Stimulated activated CD4-positive, alpha-beta T cell treated with anti-CD3 and anti-CD28 coated beads, Interleukin-12 subunit alpha, Interleukin-12 subunit beta, amount 100 ng/mL, for 4 hours (primary cell): ENCODE measurements around the gene ELK4.

Experiments
- DNase-seq: peaks from one replicate; pipeline ENCODE4 v3.0.0-alpha.2; 2020

Gene ELK4

DNA sequence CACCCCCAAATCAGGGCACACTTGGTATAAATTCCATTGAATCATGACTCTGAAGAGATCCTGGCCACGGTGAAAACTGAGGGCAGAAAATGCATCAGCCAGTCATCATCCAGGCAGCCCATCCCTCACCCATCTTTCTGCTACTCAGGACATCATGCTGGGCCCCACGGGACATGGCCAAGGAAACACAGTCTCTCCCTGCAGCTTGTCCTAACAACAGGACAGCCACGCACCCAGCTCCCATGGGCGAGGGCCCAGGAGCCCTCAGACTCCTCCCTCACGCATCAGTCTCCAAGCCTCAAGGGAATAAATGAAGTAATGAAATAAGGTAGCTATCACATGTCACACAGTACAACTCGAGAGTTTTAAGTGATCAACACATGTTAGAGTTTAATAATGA is 37.8 kb downstream of the ELK4 start:
- no peak for DNase-seq

DNA sequence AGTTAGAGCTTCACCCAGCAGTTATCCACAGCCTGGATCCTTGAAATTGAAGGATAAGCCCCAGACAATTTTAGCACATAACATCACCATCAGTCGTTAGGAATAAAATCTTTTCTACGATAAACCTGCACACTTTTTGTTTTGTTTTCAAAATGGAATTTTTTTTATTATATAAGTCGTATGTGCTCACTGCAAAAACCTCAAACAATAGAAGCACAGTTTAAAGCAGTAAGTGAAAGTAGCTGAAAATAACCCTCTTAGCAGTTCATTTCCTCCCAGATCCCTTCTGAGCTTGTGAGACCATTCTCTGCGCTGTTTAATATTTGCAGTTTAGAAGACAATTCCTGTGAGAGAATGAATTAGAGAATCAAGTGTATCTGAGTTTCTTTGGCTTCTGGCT is 38.3 kb downstream of the ELK4 start:
- no peak for DNase-seq

GRCh38 chr1:205592443-205593003 is 39.3 kb downstream of the ELK4 start:
- DNase-seq: no peak

- peak; percentile 90 for DNase-seq
These were observed 40.1 kb downstream of the ELK4 start for GRCh38 chr1:205591522-205592351.

GRCh38 chr1:205590777-205591513 is 40.9 kb downstream of the ELK4 start:
- no peak for DNase-seq

- no peak for DNase-seq
These were observed 41.4 kb downstream of the ELK4 start for GRCh38 chr1:205590457-205590768.

GRCh38 chr1:205589618-205590456 is 42.0 kb downstream of the ELK4 start:
- no peak for DNase-seq

DNA sequence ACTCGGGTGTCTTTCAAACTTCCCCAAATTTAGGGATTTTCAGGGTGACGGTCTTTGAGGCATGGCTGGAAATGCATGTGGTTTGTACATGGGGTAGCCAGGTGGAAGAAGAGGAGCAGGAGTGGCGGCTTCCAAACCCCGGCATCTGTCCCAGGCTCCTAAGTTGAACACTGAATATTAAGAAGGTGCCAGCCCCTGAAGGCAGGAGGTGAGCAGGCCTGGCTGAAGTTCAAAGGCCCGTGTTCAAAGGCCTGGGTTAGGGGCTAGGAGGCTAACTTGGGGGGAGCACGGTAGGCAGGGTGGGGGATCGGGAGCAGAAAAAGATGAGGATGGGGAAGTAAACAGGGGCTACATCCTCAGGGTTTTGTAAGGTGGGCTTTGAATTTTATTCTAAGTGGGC is 42.8 kb downstream of the ELK4 start:
- DNase-seq: no peak

GRCh38 chr1:205588636-205589035 is 43.2 kb downstream of the ELK4 start:
- no peak for DNase-seq

- DNase-seq: no peak
These were observed 44.2 kb downstream of the ELK4 start for GRCh38 chr1:205587581-205587980.

DNA sequence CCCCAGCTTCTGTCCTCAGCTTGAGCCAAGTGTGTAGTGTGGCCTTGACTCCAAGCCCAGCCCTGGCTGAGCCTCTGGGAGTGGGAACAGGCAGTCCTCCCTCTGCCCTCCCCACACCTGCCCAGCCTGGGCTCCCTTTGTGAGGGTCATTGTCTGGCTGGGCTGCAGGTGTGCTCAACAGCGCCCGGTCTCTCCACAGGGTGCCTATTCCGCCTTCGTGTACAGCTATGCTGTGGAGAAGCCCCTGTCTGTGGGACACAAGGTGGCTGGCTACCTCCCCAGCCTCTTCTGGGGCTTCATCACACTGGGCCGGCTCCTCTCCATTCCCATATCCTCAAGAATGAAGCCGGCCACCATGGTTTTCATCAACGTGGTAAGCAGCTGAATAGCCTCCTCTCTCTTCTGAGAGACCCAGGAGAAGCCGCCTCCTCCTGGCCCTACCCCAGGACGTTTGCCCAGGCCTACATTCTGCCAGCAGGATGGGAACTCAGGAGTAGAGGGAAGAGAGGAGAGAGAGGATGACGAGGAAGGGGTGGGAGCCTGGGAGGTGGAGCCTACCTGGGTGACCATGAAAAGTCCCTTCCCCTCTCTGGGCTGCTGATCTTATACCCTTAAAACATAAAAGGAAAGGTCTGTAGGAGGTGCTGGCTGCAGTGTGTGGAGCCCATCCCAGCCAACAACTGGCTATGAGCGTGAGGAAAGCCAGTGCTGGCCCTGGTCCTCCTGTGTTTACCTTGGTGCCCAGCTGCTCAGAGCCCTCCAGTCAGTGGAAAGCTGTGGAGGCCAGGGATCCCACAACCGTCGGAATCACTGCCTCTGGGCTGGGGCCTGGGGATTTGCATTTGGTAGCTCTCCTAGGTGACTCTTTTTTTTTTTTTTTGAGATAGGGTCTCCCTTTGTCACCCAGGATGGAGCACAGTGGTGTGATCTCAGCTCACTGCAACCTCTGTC is 45.7 kb downstream of the ELK4 start:
- DNase-seq: no peak

GRCh38 chr1:205585169-205585834 is 46.5 kb downstream of the ELK4 start:
- no peak for DNase-seq

- no peak for DNase-seq
These were observed 47.1 kb downstream of the ELK4 start for GRCh38 chr1:205584732-205585131.

- DNase-seq: no peak
These were observed 48.2 kb downstream of the ELK4 start for GRCh38 chr1:205583461-205584130.

DNA sequence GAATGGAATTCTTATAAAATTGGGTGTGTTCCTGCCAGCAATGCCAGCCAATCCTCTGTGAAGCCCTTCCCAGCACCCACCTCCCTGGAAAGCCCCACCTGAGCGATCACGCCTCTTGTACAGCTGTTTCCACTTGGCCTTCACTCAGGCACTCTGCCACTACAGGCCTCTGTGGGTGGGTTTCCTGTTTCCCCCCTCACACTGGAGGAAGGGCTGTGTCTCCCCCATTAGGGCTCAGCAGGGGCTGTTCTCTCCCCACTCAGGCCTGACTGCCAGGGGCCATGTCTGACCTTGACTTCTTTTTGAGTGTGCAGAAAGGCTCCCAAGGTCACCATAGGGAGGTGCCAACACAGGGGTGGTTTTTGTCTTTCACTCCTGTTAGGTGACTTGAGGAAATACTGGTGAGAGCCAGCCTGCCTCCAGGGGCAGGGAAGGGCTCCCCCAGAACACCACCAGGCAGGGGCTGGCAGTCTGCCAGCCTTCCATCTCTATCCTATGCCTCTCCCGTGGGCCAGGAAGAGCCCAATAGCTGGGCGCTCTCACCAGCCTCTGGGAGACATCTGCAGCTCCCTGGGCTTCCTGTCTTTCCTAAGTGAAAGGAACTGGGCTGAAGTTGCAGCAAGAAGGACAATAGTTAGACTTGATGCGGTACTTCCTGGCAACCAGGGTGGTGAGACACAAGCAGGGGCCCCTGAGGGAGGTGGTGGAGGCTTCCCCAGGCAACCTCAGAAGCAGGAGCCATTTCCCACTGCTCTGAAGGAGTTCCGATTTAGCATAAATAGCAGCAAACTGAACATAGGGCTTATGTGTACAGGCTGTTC is 49.1 kb downstream of the ELK4 start:
- DNase-seq: no peak

GRCh38 chr1:205582046-205582445 is 49.8 kb downstream of the ELK4 start:
- no peak for DNase-seq

- DNase-seq: no peak
These were observed 50.4 kb downstream of the ELK4 start for GRCh38 chr1:205581321-205581980.

- no peak for DNase-seq
These were observed 51.0 kb downstream of the ELK4 start for GRCh38 chr1:205580923-205581180.

DNA sequence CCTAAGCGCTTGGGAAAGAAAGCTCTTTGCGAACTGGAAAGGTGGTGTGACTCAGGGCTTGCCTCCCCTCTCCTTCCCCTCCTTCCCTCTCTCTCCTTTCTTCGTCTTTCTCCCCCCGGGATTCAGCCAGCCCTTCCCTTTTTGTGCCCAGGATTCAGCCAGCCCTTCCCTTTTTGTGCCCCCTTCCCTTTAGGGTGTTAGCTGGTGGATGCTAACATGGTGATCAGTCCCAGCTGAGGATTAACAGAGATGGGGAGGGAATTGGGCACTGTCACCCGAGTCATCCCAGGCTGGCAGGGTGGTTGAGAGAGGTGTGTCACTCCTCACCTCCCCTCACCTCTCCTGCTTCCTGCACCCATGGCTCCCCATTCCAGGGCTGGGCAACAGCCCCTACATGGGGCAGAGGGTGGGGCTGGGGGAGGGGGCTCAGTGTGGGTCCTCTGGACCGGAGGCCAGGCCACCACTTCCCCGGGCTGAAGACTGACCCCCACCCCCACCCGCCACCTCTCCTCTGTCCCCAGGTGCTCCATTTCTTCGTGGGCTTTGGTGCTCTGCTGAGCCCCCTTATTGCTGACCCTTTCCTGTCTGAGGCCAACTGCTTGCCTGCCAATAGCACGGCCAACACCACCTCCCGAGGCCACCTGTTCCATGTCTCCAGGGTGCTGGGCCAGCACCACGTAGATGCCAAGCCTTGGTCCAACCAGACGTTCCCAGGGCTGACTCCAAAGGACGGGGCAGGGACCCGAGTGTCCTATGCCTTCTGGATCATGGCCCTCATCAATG is 51.5 kb downstream of the ELK4 start:
- no peak for DNase-seq
